SK-N-SH treated with all-trans-retinoic acid at 6 μM for 48 hours (cell line): ENCODE results near the gene TMEM94.

Experiments
- ARNTL ChIP-seq: fragments of 450-650 bp; formaldehyde crosslinking; IDR thresholded peaks from 2 replicates; pipeline ENCODE4 v1.5.0; 2020; ENCODE audit warnings: low read depth, mild to moderate bottlenecking, moderate library complexity, borderline replicate concordance
- CREB5 ChIP-seq: fragments of 250-450 bp; sonication (Bioruptor Pico); IDR thresholded peaks from 2 replicates; pipeline ENCODE4 v1.5.1; 2020; ENCODE audit warnings: low read depth, mild to moderate bottlenecking, moderate library complexity
- ESRRG ChIP-seq: fragments of 250-450 bp; sonication (Bioruptor Pico); IDR thresholded peaks from 2 replicates; pipeline ENCODE4 v1.6.1; 2021; ENCODE audit warnings: mild to moderate bottlenecking
- PATZ1 ChIP-seq: fragments of 250-450 bp; sonication (Bioruptor Pico); IDR thresholded peaks from 2 replicates; pipeline ENCODE4 v1.8.0; 2020; ENCODE audit warnings: mild to moderate bottlenecking, moderate library complexity, borderline replicate concordance
- PPARA ChIP-seq: fragments of 250-450 bp; sonication (Bioruptor Pico); IDR thresholded peaks from 2 replicates; pipeline ENCODE4 v1.5.0; 2020; ENCODE audit warnings: mild to moderate bottlenecking, borderline replicate concordance
- RARB ChIP-seq: fragments of 250-450 bp; sonication (Bioruptor Pico); IDR thresholded peaks from 2 replicates; pipeline ENCODE4 v1.8.0; 2021; ENCODE audit warnings: mild to moderate bottlenecking, moderate library complexity
- TCF4 ChIP-seq: fragments of 250-450 bp; sonication (Bioruptor Pico); IDR thresholded peaks from 2 replicates; pipeline ENCODE4 v1.8.0; 2021; ENCODE audit warnings: mild to moderate bottlenecking, moderate library complexity, borderline replicate concordance
- TOX ChIP-seq: fragments of 250-450 bp; sonication (Bioruptor Pico); IDR thresholded peaks from 2 replicates; pipeline ENCODE4 v1.8.0; 2021; ENCODE audit warnings: mild to moderate bottlenecking, moderate library complexity, borderline replicate concordance
- ZFP3 ChIP-seq: fragments of 250-450 bp; sonication (Bioruptor Pico); IDR thresholded peaks from 2 replicates; pipeline ENCODE4 v1.5.0; 2020; ENCODE audit warnings: mild to moderate bottlenecking, moderate library complexity
- ZNF70 ChIP-seq: fragments of 450-650 bp; formaldehyde crosslinking; IDR thresholded peaks from 2 replicates; pipeline ENCODE4 v1.5.0; 2020; ENCODE audit warnings: mild to moderate bottlenecking, moderate library complexity

DNA sequence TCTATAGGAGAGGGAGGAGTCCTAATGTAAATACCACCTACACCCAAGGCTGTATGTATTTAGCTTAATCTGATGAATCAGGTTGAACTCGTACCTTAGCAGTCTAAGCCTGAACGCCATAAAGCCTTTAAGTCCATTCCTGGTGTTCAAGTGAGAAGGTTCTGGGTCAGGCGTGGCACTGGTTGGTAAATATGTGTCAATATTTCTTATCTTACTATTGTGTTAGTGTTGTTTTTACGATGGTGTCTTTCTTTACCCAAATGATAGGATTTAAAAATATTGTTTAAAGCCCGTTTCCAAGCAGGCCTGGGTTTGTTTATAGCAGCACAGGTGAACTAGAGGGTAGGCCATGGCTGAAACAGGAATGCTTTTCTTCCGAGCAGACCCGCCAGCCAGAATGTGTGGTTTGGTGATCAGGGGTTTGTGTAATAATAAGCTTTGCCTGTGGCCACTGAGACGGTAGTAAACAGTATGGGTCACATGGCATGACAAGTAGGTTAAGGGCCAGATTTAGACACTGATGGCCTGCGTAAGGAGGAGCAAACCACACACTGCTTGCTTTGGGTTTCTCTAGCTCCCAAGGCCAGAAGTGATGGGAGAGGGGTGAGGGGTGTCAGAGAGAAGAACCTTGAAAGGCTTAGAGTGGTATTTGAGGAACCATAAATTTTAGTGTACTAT lies 3.3 kb downstream of the TMEM94 start:
- TF ChIP-seq CREB5 (no peak), ZNF70 (no peak), ARNTL (no peak), TCF4 (CRISPR knock-in tag) (no peak), ESRRG (CRISPR knock-in tag) (no peak), PPARA (CRISPR knock-in tag) (no peak), TOX (CRISPR knock-in tag) (no peak), RARB (CRISPR knock-in tag) (no peak), ZFP3 (CRISPR knock-in tag) (no peak), PATZ1 (no peak)
